Colonic mucosa (tissue), 4 donors: ENCODE results near the gene WDR7. TPM values are rescaled to one million over a fixed set of nuclear protein-coding genes. Genes with fewer than 3 reads are reported as not detected.

Source experiments
- DNase-seq: peaks from one replicate; pipeline ENCODE4 v3.0.0-alpha.2; 2020
- H3K27ac ChIP-seq: fragments of 200-600 bp; one replicate; pipeline ENCODE4 v1.8.0; 2021
- H3K27me3 ChIP-seq: fragments of 200-600 bp; one replicate; pipeline ENCODE4 v1.8.0; 2021
- H3K36me3 ChIP-seq: fragments of 200-600 bp; one replicate; pipeline ENCODE4 v1.8.0; 2021
- H3K4me1 ChIP-seq: fragments of 200-600 bp; one replicate; pipeline ENCODE4 v1.8.0; 2021; ENCODE audit warnings: mild to moderate bottlenecking
- H3K4me3 ChIP-seq: fragments of 200-600 bp; one replicate; pipeline ENCODE4 v1.8.0; 2021
- H3K9ac ChIP-seq, 2 donors: one replicate each; pipeline ENCODE4 v1.7.0; 2013; ENCODE audit warnings: control low read depth in 2 of 2, low read depth in 2 of 2, low read length in 2 of 2
- H3K9me3 ChIP-seq: fragments of 200-600 bp; one replicate; pipeline ENCODE4 v1.8.0; 2021
- intact Hi-C: fragments of 100-400 bp; cut with DNase I; formaldehyde crosslinking; loops from one replicate; pipeline ENCODE4 v1.14.1; 2022
- total RNA-seq, 2 donors: library from RNA; stranded (reverse); fragmentation: NEBNext Ultra II Directional in 1 of 2; extraction: Animal tissue kit (Norgen Biotek cat#: 25700) in 1 of 2; gene quantifications; one replicate each; pipeline ENCODE4 v1.2.1, GENCODE V29; 2021
- TF ChIP-seq, protein P1 (sequence below): fragments of 200-600 bp; IDR thresholded peaks from one replicate; pipeline ENCODE4 v1.8.0; 2022; ENCODE audit warnings: antibody characterized with exemption, mild to moderate bottlenecking
- donor health status: healthy.
- donor health status: DM: no; HTN: no; CAD: no.
- donor health status: DM: no; HTN: no; CAD: no.

The WDR7 gene
- total RNA-seq, 2 donors from 2014 or later: 16.8 to 21.2 TPM

- Histone ChIP-seq H3K4me3 (no peak overlapping the region), H3K27me3 (no peaks in the 10 kb centered on the region), H3K9me3 (no peaks in the 10 kb centered on the region), H3K36me3 (no peaks in the 10 kb centered on the region), H3K9ac (no peak overlapping the region), H3K4me1 (no peaks in the 10 kb centered on the region), H3K27ac (no peak overlapping the region)
- TF ChIP-seq, protein P1, sequence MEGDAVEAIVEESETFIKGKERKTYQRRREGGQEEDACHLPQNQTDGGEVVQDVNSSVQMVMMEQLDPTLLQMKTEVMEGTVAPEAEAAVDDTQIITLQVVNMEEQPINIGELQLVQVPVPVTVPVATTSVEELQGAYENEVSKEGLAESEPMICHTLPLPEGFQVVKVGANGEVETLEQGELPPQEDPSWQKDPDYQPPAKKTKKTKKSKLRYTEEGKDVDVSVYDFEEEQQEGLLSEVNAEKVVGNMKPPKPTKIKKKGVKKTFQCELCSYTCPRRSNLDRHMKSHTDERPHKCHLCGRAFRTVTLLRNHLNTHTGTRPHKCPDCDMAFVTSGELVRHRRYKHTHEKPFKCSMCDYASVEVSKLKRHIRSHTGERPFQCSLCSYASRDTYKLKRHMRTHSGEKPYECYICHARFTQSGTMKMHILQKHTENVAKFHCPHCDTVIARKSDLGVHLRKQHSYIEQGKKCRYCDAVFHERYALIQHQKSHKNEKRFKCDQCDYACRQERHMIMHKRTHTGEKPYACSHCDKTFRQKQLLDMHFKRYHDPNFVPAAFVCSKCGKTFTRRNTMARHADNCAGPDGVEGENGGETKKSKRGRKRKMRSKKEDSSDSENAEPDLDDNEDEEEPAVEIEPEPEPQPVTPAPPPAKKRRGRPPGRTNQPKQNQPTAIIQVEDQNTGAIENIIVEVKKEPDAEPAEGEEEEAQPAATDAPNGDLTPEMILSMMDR: no peak
- no peak for DNase-seq
- intact Hi-C loops: no loop called here
Observed at GRCh38 chr18:56980151-56980550, 329.0 kb downstream of the WDR7 start.

GRCh38 chr18:56982766-56983165 is 331.6 kb downstream of the WDR7 start:
- TF ChIP-seq, protein P1: no peak
- DNase-seq: no peak
- Histone ChIP-seq H3K9me3 (no peaks in the 10 kb centered on the region), H3K4me3 (no peak overlapping the region), H3K27ac (no peak overlapping the region), H3K9ac (no peak overlapping the region), H3K36me3 (no peaks in the 10 kb centered on the region), H3K4me1 (no peaks in the 10 kb centered on the region), H3K27me3 (no peaks in the 10 kb centered on the region)
- intact Hi-C loops: no loop called here

GRCh38 chr18:56983275-56983992 is 332.3 kb downstream of the WDR7 start:
- intact Hi-C loops: no loop called here
- TF ChIP-seq, protein P1: no peak
- Histone ChIP-seq H3K9ac (no peak overlapping the region), H3K9me3 (no peaks in the 10 kb centered on the region), H3K27me3 (no peaks in the 10 kb centered on the region), H3K4me1 (no peaks in the 10 kb centered on the region), H3K27ac (no peak overlapping the region), H3K36me3 (no peaks in the 10 kb centered on the region), H3K4me3 (no peak overlapping the region)
- DNase-seq: no peak

GRCh38 chr18:56984731-56985130 is 333.6 kb downstream of the WDR7 start:
- Histone ChIP-seq H3K9ac (no peak overlapping the region), H3K36me3 (no peaks in the 10 kb centered on the region), H3K9me3 (no peaks in the 10 kb centered on the region), H3K4me1 (no peaks in the 10 kb centered on the region), H3K27me3 (no peaks in the 10 kb centered on the region), H3K4me3 (no peak overlapping the region), H3K27ac (no peak overlapping the region)
- TF ChIP-seq, protein P1: no peak
- DNase-seq: no peak
- intact Hi-C loops: no loop called here

GRCh38 chr18:56986829-56987228 is 335.7 kb downstream of the WDR7 start:
- TF ChIP-seq, protein P1: no peak
- Histone ChIP-seq H3K27me3 (no peaks in the 10 kb centered on the region), H3K4me3 (no peak overlapping the region), H3K9ac (no peak overlapping the region), H3K9me3 (no peaks in the 10 kb centered on the region), H3K36me3 (no peaks in the 10 kb centered on the region), H3K27ac (peak overlapping the region; percentile 24), H3K4me1 (no peaks in the 10 kb centered on the region)
- intact Hi-C loops: no loop called here
- DNase-seq: no peak
